Dedifferentiated amniotic fluid mesenchymal stem cell (primary cell): ENCODE data around the gene CWF19L2.
"Not testable (repeated sequence)": the region's sequence is repeated elsewhere in the genome, so short reads cannot be mapped to it uniquely, and the experiment has no call there.

ENCODE experiments used
- DNase-seq: peaks from one replicate; pipeline ENCODE4 v3.0.0-alpha.2; 2016; ENCODE audit errors: extremely low spot score

Gene CWF19L2

GRCh38 chr11:107438148-107438547 is 19.5 kb downstream of the CWF19L2 start:
- no peak for DNase-seq

GRCh38 chr11:107430525-107430924 is 27.1 kb downstream of the CWF19L2 start:
- DNase-seq = no peak

- DNase-seq = no peak
These were observed 29.9 kb downstream of the CWF19L2 start for GRCh38 chr11:107427569-107428180.

GRCh38 chr11:107413352-107413751 is 44.3 kb downstream of the CWF19L2 start:
- DNase-seq = no peak

GRCh38 chr11:107408762-107409211 is 48.8 kb downstream of the CWF19L2 start:
- no peak for DNase-seq

GRCh38 chr11:107405260-107405659 is 52.4 kb downstream of the CWF19L2 start:
- DNase-seq = no peak

- DNase-seq = not testable (repeated sequence)
These were observed 56.5 kb downstream of the CWF19L2 start for GRCh38 chr11:107401131-107401530.

GRCh38 chr11:107397357-107397756 is 60.3 kb downstream of the CWF19L2 start:
- no peak for DNase-seq

GRCh38 chr11:107392611-107393010 is 65.0 kb downstream of the CWF19L2 start:
- DNase-seq = no peak

- not testable (repeated sequence) for DNase-seq
These were observed 66.9 kb downstream of the CWF19L2 start for GRCh38 chr11:107390701-107391100.

- no peak for DNase-seq
These were observed 70.0 kb downstream of the CWF19L2 start for GRCh38 chr11:107387666-107388065.

GRCh38 chr11:107385361-107385981 is 72.2 kb downstream of the CWF19L2 start:
- no peak for DNase-seq

- no peak for DNase-seq
These were observed 73.3 kb downstream of the CWF19L2 start for GRCh38 chr11:107384144-107384852.

GRCh38 chr11:107372439-107372838 is 85.2 kb downstream of the CWF19L2 start:
- DNase-seq = no peak

GRCh38 chr11:107370390-107370789 is 87.2 kb downstream of the CWF19L2 start:
- no peak for DNase-seq

- no peak for DNase-seq
These were observed 97.9 kb downstream of the CWF19L2 start for GRCh38 chr11:107359701-107360100.

- DNase-seq = no peak
These were observed 99.7 kb downstream of the CWF19L2 start for GRCh38 chr11:107357877-107358276.

GRCh38 chr11:107354780-107355179 is 102.8 kb downstream of the CWF19L2 start:
- no peak for DNase-seq

GRCh38 chr11:107337917-107338316 is 119.7 kb downstream of the CWF19L2 start:
- DNase-seq = no peak

- no peak for DNase-seq
These were observed 125.9 kb downstream of the CWF19L2 start for GRCh38 chr11:107331728-107332127.

- no peak for DNase-seq
These were observed 128.5 kb downstream of the CWF19L2 start for GRCh38 chr11:107329164-107329563.

- no peak for DNase-seq
These were observed 141.2 kb downstream of the CWF19L2 start for GRCh38 chr11:107316426-107316825.

GRCh38 chr11:107307991-107308390 is 149.6 kb downstream of the CWF19L2 start:
- no peak for DNase-seq
